HPDE6-E6E7 (cell line): ENCODE data around the gene BICDL1.

ENCODE experiments used
- DNase-seq: peaks from one replicate; pipeline ENCODE4 v3.0.0; 2011; ENCODE audit warnings: missing footprints; ENCODE audit errors: extremely low spot score

Gene BICDL1

GRCh38 chr12:120102189-120103043 lies 113.4 kb downstream of the BICDL1 start:
- DNase-seq = no peak

GRCh38 chr12:120103044-120103338 lies 114.0 kb downstream of the BICDL1 start:
- DNase-seq = no peak

- no peak for DNase-seq
These were observed 114.3 kb downstream of the BICDL1 start for GRCh38 chr12:120103371-120103770.

GRCh38 chr12:120106151-120106550 lies 117.1 kb downstream of the BICDL1 start:
- DNase-seq = no peak

- DNase-seq = no peak
These were observed 120.7 kb downstream of the BICDL1 start for GRCh38 chr12:120109570-120110267.

- no peak for DNase-seq
These were observed 121.8 kb downstream of the BICDL1 start for GRCh38 chr12:120110550-120111501.

- no peak for DNase-seq
These were observed 126.0 kb downstream of the BICDL1 start for GRCh38 chr12:120115066-120115465.

GRCh38 chr12:120115692-120116440 lies 126.8 kb downstream of the BICDL1 start:
- no peak for DNase-seq

GRCh38 chr12:120116441-120116791 lies 127.4 kb downstream of the BICDL1 start, which contains the start of gene RAB35:
Gene RAB35, minus strand, starts transcription at chr12:120116753. Its CDS starts 103 bp downstream, at chr12:120116650.
- no peak for DNase-seq

GRCh38 chr12:120116792-120117651 lies 128.0 kb downstream of the BICDL1 start:
- DNase-seq = peak; percentile 94

GRCh38 chr12:120117961-120118320 lies 128.9 kb downstream of the BICDL1 start:
- DNase-seq = no peak

GRCh38 chr12:120118321-120119061 lies 129.5 kb downstream of the BICDL1 start:
- DNase-seq = peak; percentile 57

- no peak for DNase-seq
These were observed 130.4 kb downstream of the BICDL1 start for GRCh38 chr12:120119271-120119973.

- DNase-seq = no peak
These were observed 132.3 kb downstream of the BICDL1 start for GRCh38 chr12:120121343-120121742.

- no peak for DNase-seq
These were observed 132.8 kb downstream of the BICDL1 start for GRCh38 chr12:120121766-120122293.

- DNase-seq = no peak
These were observed 136.0 kb downstream of the BICDL1 start for GRCh38 chr12:120125029-120125428.

- DNase-seq = no peak
These were observed 137.0 kb downstream of the BICDL1 start for GRCh38 chr12:120125792-120126634.

GRCh38 chr12:120126635-120127005 lies 137.6 kb downstream of the BICDL1 start:
- no peak for DNase-seq
